ENCODE data around the gene SKP2.
"Not testable (repeated sequence)": the region's sequence is repeated elsewhere in the genome, so short reads cannot be mapped to it uniquely, and the experiment has no call there.

The SKP2 gene

DNA sequence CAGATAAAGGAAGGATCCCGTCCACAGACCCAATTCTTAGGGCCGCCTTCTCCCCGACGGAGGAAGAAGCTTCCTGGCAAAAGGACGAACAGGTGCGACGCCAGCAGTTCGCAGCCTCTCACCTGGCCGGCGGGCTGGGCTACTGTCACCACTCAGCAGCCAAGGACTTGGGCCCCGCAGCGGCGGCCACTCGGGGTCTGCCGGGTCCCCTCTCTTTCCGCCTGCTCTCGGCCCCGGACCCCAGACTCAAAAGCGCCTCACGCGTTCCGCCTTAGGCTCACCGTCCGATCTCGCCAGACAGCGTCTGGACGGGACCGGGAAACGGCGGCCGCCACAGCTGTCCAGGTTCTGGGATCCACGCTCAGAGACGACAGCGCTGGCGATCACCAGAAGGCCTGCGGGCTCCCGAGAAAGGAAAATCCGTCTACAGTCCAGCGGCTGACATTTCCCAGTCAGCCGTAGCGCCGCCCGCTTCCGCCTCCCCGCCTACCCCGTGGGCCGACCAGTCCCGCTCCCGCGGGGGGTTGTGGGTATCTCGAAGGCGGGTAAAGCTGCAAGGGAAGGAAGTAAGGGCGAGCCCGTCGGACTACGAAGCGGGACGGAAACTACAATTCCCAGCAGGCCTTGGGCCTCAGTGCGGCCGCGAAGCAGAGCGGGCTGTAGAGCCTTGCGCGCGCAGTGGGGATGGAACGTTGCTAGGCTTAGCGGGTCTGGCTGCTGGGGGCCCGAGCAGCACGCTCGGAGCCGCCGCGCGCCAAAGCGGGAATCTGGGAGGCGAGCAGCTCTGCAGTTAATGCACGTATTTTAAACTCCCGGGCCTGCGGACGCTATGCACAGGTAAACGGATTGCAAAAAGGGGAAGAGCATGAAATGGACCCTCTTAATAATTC is at the start of gene SKP2, which contains the start of gene LMBRD2:
Gene SKP2, plus strand, starts transcription at position 678 of the 890 bp plus-strand sequence. Its CDS starts 152 bp downstream, at position 830.
Gene LMBRD2, minus strand, starts transcription at position 454 of the 890 bp plus-strand sequence. CDS start 8,538 bp downstream, outside the sequence.
- peak; percentile 97 for DNase-seq

DNA sequence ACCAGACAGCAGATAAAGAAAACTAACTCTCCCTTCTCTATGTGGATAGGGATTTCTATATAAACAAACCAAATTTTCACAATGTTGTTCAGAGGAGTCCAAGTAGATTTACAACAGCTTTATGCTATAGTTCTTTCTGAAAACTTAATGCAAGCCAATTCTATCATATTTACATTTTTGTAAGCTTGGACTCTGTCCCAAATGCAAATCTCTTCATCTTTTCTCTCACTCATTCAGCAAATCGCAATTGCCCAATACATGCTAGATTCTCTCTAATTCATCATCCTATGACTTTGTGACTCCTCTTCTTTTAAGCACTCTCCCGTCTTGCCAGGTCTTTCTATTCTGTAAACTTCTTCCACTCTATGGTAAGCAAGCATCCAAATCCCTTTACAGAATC is 46.1 kb upstream of the SKP2 start:
- DNase-seq, result no peak

DNA sequence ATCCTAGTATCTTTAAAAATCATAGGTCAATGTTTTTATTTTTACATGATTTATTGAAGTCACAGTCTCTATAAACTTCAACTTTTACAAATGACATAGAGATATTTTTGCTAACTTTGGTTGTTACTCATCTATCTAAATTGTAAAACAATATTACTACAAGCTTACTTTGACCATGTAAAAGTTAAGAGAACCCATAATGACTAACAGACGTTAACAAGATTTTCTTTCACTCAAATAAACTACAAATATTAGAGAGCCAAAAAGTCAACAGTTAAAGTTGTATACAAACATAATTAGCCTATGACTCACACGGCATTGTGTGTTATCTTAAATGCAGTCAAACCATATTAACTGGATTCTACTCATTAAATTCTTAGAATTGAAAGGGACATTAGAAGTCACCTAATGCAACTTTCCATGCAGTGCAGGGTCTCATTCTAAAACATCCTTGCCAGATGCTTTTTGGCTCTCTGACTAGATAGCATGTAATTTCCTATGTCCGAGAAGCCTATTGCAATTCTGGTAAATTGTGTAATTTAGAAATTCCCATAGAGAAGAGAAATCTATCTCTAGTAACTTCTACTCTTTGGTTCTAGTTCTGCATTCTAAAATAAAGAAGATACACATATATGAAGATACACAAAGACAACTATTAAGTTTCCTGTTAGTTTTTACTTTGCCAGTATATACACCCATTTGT is 43.0 kb upstream of the SKP2 start:
- DNase-seq, result no peak

DNA sequence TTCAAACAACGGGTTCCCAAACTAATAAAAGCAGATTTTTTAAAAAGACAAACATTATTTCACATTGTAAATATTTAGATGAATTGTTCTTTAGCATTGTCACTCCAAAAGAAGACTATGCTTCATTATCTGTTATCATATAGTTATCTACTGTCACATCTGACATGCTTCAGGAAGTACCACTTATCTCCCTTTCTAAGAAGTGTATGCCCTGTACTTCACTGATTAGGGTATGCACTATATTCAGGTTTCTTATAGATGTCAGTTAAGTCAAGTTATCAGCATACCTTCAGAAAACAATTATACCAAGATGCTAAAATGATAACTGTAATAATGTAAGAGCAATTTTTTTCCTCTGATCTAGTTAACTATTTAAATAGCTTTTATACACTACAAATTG is 40.7 kb upstream of the SKP2 start:
- no peak for DNase-seq

DNA sequence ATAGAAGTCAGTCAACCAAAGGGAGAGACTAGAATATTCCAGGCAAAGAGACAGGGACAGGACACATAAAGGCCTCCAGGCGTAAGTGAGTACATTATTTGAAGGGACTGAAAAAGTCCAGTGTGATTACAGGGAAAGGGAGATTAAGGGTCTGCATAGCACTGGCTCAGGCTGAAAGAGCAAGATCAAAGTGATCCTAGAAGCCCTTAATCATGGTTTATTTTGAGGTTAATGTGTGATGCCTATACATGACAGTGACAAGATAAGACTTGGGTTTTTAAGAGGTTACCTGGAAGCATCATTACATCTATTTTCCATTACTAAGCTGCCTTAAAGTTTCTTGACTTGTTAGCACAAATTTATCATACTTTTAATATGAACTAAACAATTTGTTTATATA is 26.0 kb upstream of the SKP2 start:
- DNase-seq, result no peak

DNA sequence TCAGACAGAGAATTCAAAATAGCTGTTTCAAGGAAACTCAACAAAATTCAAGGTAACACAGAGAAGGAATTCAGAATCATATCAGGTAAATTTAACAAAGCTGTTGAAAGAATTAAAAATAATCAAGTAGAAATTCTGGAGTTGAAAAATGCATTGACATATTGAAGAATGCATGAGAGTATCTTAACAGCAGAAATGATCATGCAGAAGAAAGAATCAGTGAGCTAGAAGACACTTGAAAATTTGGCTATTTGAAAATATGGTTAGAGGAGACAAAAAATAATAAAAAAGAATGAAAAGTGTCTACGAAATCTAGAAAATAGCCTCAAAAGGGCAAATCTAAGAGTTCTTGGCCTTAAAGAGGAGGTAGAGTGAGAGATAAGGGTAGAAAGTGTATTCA is 23.1 kb upstream of the SKP2 start:
- DNase-seq, result no peak

DNA sequence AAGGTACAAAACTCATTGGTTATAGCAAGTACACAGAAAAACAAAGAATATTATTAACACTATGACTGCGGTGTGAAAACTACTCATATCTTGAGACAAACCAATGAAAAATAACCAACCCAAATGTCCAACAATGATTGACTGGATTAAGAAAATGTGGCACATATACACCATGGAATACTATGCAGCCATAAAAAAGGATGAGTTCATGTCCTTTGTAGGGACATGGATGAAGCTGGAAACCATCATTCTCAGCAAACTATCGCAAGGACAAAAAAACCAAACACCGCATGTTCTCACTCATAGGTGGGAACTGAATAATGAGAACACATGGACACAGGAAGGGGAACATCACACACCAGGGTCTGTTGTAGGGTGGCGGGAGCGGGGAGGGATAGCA is 22.2 kb upstream of the SKP2 start:
- DNase-seq, result not testable (repeated sequence)

DNA sequence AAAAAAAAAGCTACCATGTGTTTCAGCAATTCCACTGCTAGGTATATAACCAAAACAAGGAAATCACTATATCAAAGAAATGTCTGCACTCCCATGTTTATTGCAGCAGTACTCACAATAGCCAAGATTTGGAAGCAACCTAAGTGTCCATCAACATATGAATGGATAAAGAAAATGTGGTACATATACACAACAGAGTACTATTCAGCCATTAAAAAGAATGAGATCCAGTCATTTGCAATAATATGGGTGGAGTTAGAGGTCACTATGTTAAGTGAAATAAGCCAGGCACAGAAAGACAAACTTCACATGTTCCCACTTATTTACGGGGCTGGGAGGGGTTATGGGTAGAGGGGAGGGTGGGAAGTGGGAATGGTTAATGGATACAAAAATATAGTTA is 18.9 kb upstream of the SKP2 start:
- not testable (repeated sequence) for DNase-seq

DNA sequence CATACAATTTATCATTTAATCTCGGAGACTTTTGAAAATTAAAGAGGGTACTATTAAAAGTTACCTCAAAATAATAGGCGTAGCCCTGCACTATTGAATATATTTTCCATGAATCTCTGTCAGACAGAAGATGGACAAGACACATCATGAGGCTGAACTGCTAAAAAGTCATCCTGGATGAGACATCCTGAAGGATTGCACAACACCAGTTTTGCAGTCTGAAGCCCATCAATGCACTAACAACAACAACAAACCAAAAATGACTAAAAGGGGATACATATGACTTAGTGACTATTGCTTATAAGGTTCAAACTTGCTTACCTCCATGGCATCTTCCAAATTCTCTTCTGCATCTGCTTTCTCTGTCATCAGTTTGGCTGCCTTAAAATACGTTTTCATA is 15.9 kb upstream of the SKP2 start:
- DNase-seq, result no peak

DNA sequence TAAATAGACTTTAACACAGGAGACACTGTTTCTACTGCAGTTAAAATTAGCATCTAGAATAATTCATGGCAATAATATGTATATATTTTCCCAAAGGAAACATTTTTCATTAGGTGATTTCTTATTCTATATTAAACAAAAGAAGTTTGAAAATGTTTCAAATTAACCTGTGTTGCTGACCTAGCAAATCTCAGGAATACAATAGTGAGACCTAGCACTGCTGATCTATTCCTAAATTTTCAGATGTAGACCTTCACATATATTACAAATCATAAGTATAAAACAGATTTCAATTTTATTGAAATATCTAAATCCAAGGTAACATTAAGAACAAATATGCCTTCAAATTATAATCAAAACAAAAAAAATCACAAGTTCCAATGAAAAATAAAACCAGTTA is 15.3 kb upstream of the SKP2 start:
- DNase-seq, result no peak

DNA sequence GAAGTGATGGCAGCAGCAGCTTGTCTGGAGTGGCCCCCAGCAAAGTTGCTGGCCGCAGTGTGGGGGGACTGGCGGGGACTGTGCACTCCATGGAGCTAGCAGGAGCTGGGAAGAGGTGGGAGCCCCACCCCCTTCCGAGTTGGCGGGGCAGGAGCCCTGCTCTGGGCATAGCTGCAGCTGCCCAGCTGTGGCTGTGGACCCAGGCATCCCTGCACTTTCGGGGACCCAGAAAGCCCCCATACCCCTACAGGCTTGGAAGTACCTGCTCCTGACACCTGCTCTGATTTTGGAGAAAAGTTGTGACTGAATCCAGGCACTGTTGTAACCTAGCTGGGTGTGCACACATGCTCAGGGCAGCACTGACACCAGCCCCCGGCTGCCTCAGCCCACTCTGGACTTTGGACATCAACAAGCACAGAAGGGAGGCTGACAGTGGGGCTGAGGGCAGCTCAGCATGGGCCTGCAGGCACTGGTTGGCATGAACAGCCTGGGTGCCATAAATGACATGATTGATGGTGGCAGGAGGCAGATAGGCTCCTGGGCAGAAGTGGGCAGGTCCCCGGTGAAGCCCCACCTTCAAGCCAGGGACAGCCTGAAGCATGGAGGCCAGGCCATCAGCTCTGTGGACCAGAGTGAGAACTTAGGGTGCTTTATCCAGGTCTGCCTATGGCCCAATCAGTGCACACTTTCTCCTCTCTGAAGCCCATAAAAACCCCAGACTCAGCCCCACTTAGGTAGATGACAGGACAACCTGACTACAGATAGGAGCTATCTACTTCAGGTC is 12.8 kb upstream of the SKP2 start:
- DNase-seq, result no peak

DNA sequence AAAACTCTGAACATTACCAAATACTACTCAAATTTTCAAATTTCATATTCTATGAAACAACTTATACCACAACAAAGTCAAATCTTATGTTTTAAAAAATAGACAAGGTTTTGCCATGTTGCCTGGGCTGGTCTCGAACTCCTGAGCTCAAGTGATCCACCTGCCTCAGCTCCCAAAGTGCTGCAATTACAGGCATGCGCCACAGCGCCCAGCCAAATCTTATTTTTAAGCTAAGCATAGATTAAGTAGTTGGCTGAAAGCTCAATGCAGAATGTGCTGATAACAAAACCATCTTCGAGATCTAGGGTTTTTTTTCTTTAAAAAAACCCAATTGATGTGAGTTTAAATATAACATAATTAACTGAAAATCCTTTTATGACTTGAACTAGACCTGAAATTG is 6.6 kb upstream of the SKP2 start:
- no peak for DNase-seq

DNA sequence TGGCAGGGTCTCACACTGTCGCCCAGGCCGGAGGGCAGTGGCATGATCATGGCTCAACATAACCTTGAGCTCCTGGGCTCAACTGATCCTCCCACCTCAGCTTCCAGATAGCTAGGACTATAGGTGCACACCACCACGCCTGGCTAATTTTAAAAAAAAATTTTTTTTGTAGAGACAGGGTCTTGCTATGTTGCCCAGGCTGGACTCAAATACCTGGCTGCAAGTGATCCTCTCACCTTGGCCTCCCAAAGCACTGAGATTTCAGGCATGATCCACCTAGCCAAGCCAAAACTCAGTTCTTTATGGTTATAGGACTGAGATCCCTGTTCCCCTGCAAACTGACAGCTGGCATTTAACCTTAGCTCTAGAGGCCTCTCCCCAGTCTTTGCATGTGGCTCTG is 5.5 kb upstream of the SKP2 start:
- no peak for DNase-seq

DNA sequence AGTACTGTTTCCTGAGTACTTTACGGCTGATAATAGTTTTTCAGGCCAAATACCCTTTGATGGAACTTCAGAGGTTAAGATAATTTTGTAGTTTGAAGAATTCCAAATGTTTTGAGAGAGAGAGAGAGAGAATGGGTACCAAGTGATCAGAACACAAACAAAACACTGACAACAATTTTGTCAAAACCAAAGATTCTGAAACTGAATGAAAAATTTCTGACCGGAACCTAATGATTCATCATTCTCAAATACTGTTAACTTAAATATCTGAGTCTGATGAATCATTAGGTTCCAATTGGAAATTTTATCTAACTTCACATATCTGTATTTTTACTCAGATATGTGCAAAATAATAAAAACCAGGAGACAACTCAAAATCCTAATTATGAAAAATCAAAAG is 4.2 kb upstream of the SKP2 start:
- no peak for DNase-seq

DNA sequence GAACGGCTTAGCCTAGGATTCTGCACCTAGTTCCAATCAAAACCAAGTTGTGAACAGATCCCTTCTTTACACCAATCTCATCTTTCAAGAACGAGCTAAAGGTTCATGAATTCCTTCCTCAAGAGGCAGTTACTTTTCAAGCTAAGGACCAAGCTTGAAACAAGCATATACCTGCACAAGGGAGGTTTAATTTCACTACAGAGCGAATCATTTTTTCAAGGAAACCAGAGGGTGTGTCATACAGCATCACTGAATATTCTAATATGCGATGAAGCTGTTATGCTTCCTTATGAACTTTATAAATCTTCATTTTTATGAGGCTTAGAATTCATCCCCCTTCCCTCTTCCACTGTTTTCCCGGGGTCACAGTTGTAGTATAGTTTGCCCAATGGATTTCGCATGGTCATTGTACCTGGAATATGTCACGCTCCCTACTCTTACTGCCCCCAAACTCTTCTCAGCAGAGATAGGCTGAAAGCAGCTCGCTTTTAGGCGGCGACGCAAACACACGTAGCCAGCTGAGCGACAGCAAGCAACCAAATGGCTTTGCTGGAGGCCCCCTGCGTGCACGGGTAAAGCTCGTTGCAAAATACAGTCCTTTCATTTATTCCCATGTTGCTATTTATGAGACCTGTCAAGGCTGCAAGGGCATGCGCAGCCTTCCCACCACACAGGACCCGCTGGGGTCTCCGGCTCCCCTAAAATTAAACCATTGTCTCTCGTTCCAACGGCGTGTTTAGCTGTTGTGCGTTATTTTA is 1.1 kb upstream of the SKP2 start:
- DNase-seq, result peak; percentile 68

DNA sequence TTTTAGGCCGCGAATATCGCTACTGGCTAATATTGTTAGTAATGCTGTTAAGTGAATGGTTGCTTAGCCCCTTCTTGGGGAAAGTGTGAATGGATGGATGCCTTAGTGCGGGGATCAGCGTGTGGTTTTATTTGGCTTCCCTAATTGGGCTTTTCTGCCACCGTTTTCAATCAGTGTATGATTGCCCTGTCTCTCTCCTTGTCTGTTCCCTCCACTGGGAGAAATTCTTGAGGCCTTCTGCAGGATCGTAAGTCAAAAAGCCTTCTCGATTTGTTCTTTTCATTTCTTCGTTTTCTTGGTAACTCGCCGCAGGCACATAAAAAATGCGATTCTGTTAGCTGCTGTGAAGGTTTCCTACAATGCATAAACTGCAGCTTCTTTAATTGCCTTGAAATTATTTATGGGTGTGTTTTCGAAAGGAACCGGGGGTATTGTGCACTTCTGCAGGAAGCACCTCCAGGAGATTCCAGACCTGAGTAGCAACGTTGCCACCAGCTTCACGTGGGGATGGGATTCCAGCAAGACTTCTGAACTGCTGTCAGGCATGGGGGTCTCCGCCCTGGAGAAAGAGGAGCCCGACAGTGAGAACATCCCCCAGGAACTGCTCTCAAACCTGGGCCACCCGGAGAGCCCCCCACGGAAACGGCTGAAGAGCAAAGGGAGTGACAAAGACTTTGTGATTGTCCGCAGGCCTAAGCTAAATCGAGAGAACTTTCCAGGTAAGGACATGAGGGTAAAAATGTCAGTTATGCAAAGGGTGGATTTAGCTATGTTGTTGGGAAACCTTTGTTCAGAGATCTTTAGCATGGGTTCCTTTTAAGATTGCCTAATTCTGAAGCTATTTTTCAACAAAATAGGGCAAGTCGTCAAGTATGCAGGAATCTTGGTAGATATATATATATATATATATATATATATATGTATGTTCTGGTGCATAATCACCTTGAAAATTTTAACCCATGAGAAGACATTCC is 700 bp downstream of the SKP2 start:
- no peak for DNase-seq

DNA sequence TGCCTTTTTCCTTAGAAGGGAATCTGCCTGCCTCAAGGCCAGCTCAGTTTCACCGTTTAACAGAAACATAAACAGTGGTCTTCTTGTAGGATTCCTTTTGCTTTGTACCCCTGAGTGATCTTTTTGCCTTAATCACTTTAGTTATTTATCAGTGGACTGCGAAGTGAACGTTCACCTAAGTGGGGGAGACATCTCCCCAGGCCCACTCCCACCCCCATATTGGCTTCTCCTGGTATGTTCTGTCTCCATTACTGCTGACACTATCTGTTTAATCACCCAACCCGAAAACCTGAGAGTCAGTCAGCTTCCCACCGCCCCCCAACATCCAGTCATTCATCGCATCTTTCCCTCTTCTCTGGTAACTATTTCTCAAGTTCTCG is 1.4 kb downstream of the SKP2 start:
- DNase-seq, result no peak

DNA sequence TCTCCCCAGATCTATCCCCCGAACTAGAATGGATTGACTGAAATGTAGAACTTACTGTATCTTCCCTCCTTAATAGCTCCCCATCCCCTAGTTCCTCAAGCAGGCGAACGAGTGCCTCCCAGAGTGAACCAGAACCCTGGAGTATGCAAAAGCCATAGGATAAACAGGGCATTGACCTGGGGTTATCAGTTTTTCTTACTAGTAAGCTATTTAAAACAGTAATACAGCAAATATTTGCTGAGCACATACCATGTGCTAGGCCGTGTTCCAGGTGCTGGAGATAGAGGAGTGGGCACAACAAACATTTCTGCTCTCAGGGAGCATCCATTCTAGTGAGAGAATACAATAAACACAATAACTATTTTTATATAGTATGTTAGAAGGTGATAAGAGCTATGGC is 1.8 kb downstream of the SKP2 start:
- no peak for DNase-seq

DNA sequence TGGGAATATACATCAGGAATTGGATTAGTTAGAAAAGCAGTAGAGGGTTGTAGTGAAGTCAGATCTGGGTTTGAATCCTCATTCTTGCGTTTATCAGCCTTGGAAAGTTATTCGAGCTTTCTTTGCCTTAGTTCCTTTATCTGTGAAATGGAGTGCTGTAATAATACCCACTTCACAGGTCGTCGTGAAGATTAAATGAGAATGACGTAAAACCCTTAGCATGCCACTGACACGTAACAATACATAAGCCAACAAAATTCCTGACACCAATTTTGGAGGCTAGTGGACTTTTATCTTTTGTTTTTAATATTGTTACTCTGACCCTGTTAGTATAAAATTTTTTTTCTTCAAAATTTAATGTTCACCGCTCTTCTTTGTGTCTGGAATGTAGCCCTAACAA is 3.4 kb downstream of the SKP2 start:
- no peak for DNase-seq

DNA sequence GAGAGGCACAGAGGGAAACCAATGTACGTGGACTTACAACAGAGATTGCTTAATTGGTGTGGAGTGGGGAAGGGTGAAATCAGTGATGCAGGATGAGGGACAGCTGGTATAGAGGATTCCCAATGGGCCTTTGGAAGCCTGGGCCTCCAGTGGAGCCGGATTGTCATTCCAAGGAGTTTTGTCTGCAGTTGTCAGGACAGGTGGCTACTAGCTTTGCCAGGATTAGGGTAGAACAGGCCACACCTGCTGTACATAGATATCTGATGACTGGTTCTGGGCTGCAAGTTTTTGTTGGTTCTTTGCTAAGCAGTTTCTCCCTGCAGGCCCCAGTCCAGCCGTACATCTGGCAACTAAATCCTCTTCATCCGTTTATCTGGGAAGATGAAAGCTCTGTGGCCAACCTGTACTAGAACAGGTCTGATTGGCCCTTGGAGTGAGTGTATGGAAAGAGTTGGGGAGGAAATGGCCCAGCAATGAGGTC is 4.2 kb downstream of the SKP2 start:
- no peak for DNase-seq

DNA sequence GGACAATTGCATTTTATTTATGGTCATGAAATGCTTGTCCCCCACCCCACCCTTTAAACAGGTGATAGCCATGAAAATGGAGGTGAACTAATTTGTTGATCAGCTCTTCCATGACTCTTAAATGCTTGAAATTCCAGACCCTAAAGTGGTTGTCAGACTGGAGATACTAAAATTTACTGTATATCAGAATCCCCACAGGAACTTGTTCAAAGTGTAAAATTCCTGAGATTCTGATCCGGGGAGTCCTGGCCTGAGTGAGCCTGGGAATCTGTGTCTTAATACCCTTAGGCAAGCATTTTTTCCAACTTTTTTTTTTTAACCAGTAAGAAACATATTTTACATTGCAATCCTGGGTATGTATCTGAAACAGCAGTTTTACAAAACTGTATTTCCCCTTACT is 4.7 kb downstream of the SKP2 start:
- no peak for DNase-seq
